Stimulated activated naive CD8-positive, alpha-beta T cell treated with anti-CD3 and anti-CD28 coated beads, Interleukin-15, Interleukin-2, amounts not matched to agents 100 ng/mL and 50 ng/mL, for 24 hours (primary cell): ENCODE measurements around the gene ZNHIT2.
A peak's percentile ranks its signal among the peaks of the same experiment; 100 is the strongest.
"Not testable (repeated sequence)": the region's sequence is repeated elsewhere in the genome, so short reads cannot be mapped to it uniquely, and the experiment has no call there.

ENCODE experiments used
- H3K27ac Mint-ChIP-seq: one replicate; pipeline ENCODE4 v1.8.0; 2021; ENCODE audit warnings: mild to moderate bottlenecking, mixed read lengths
- H3K27me3 Mint-ChIP-seq: one replicate; pipeline ENCODE4 v1.8.0; 2021; ENCODE audit warnings: mixed read lengths
- H3K36me3 Mint-ChIP-seq: one replicate; pipeline ENCODE4 v1.8.0; 2021; ENCODE audit warnings: low read depth, mixed read lengths
- H3K4me1 Mint-ChIP-seq: one replicate; pipeline ENCODE4 v1.8.0; 2021; ENCODE audit warnings: low read depth, mixed read lengths
- H3K4me3 Mint-ChIP-seq: one replicate; pipeline ENCODE4 v1.8.0; 2021; ENCODE audit warnings: mild to moderate bottlenecking, mixed read lengths
- H3K9me3 Mint-ChIP-seq: one replicate; pipeline ENCODE4 v1.8.0; 2021; ENCODE audit warnings: mixed read lengths

The ZNHIT2 gene

GRCh38 chr11:65117206-65118096 lies at the start of gene ZNHIT2:
Gene ZNHIT2, minus strand, starts transcription at chr11:65117701. Its CDS starts 48 bp downstream, at chr11:65117653.
- Mint-ChIP-seq H3K4me1 (peaks cover 75% of the 10 kb centered on the region), H3K27me3 (no peaks in the 10 kb centered on the region), H3K36me3 (peaks cover 64% of the 10 kb centered on the region), H3K4me3 (peak within 1 kb of the TSS; percentile 100), H3K9me3 (no peaks in the 10 kb centered on the region), H3K27ac (peak within 1 kb of the TSS; percentile 97)

- H3K9me3 Mint-ChIP-seq, result no peaks in the 10 kb centered on the region
- no peak overlapping the region for H3K4me3 Mint-ChIP-seq
- no peak overlapping the region for H3K27ac Mint-ChIP-seq
- H3K36me3 Mint-ChIP-seq, result no peaks in the 10 kb centered on the region
- H3K27me3 Mint-ChIP-seq, result no peaks in the 10 kb centered on the region
- H3K4me1 Mint-ChIP-seq, result peaks cover 8% of the 10 kb centered on the region
These were observed 49.4 kb upstream of the ZNHIT2 start for GRCh38 chr11:65166893-65167292.

- H3K36me3 Mint-ChIP-seq, result no peaks in the 10 kb centered on the region
- no peak overlapping the region for H3K27ac Mint-ChIP-seq
- peaks cover 8% of the 10 kb centered on the region for H3K4me1 Mint-ChIP-seq
- H3K27me3 Mint-ChIP-seq, result no peaks in the 10 kb centered on the region
- H3K9me3 Mint-ChIP-seq, result no peaks in the 10 kb centered on the region
- no peak overlapping the region for H3K4me3 Mint-ChIP-seq
These were observed 48.2 kb upstream of the ZNHIT2 start for GRCh38 chr11:65165410-65166317.

GRCh38 chr11:65163684-65164083 lies 46.2 kb upstream of the ZNHIT2 start:
- Mint-ChIP-seq H3K27me3 (no peaks in the 10 kb centered on the region), H3K36me3 (no peaks in the 10 kb centered on the region), H3K27ac (no peak overlapping the region), H3K4me1 (no peaks in the 10 kb centered on the region), H3K4me3 (no peak overlapping the region), H3K9me3 (no peaks in the 10 kb centered on the region)

GRCh38 chr11:65160643-65161042 lies 43.1 kb upstream of the ZNHIT2 start:
- no peak overlapping the region for H3K4me3 Mint-ChIP-seq
- no peaks in the 10 kb centered on the region for H3K9me3 Mint-ChIP-seq

GRCh38 chr11:65159012-65159411 lies 41.5 kb upstream of the ZNHIT2 start:
- Mint-ChIP-seq H3K36me3 (no peaks in the 10 kb centered on the region), H3K27me3 (no peaks in the 10 kb centered on the region), H3K9me3 (no peaks in the 10 kb centered on the region), H3K4me1 (no peaks in the 10 kb centered on the region), H3K4me3 (no peak overlapping the region), H3K27ac (no peak overlapping the region)

More at GRCh38 chr11:65160643-65161042, 43.1 kb upstream of the ZNHIT2 start:
- H3K36me3 Mint-ChIP-seq, result no peaks in the 10 kb centered on the region
- no peaks in the 10 kb centered on the region for H3K4me1 Mint-ChIP-seq
- no peaks in the 10 kb centered on the region for H3K27me3 Mint-ChIP-seq
- no peak overlapping the region for H3K27ac Mint-ChIP-seq

GRCh38 chr11:65157336-65157735 lies 39.8 kb upstream of the ZNHIT2 start:
- Mint-ChIP-seq H3K9me3 (no peaks in the 10 kb centered on the region), H3K4me3 (no peak overlapping the region), H3K27ac (no peak overlapping the region)

GRCh38 chr11:65156926-65157325 lies 39.4 kb upstream of the ZNHIT2 start:
- no peaks in the 10 kb centered on the region for H3K4me1 Mint-ChIP-seq
- H3K9me3 Mint-ChIP-seq, result no peaks in the 10 kb centered on the region
- no peak overlapping the region for H3K4me3 Mint-ChIP-seq
- no peaks in the 10 kb centered on the region for H3K27me3 Mint-ChIP-seq
- no peak overlapping the region for H3K27ac Mint-ChIP-seq
- H3K36me3 Mint-ChIP-seq, result no peaks in the 10 kb centered on the region

More at GRCh38 chr11:65157336-65157735, 39.8 kb upstream of the ZNHIT2 start:
- Mint-ChIP-seq H3K36me3 (no peaks in the 10 kb centered on the region), H3K4me1 (no peaks in the 10 kb centered on the region), H3K27me3 (no peaks in the 10 kb centered on the region)

GRCh38 chr11:65156256-65156655 lies 38.8 kb upstream of the ZNHIT2 start:
- no peak overlapping the region for H3K4me3 Mint-ChIP-seq
- no peaks in the 10 kb centered on the region for H3K9me3 Mint-ChIP-seq
- H3K4me1 Mint-ChIP-seq, result peaks cover 2% of the 10 kb centered on the region
- no peaks in the 10 kb centered on the region for H3K36me3 Mint-ChIP-seq
- H3K27me3 Mint-ChIP-seq, result peaks cover 5% of the 10 kb centered on the region
- no peak overlapping the region for H3K27ac Mint-ChIP-seq

- H3K27ac Mint-ChIP-seq, result no peak overlapping the region
- H3K4me3 Mint-ChIP-seq, result no peak overlapping the region
- peaks cover 5% of the 10 kb centered on the region for H3K27me3 Mint-ChIP-seq
- no peaks in the 10 kb centered on the region for H3K9me3 Mint-ChIP-seq
- peaks cover 12% of the 10 kb centered on the region for H3K4me1 Mint-ChIP-seq
- no peaks in the 10 kb centered on the region for H3K36me3 Mint-ChIP-seq
These were observed 34.6 kb upstream of the ZNHIT2 start for GRCh38 chr11:65152122-65152521.

GRCh38 chr11:65151331-65151899 lies 33.9 kb upstream of the ZNHIT2 start:
- peaks cover 5% of the 10 kb centered on the region for H3K27me3 Mint-ChIP-seq
- H3K4me3 Mint-ChIP-seq, result no peak overlapping the region
- no peak overlapping the region for H3K27ac Mint-ChIP-seq

GRCh38 chr11:65150509-65151299 lies 33.2 kb upstream of the ZNHIT2 start:
- H3K27ac Mint-ChIP-seq, result no peak overlapping the region
- H3K36me3 Mint-ChIP-seq, result no peaks in the 10 kb centered on the region
- H3K27me3 Mint-ChIP-seq, result peaks cover 5% of the 10 kb centered on the region
- H3K9me3 Mint-ChIP-seq, result no peaks in the 10 kb centered on the region
- H3K4me1 Mint-ChIP-seq, result peaks cover 16% of the 10 kb centered on the region
- H3K4me3 Mint-ChIP-seq, result no peak overlapping the region

More at GRCh38 chr11:65151331-65151899, 33.9 kb upstream of the ZNHIT2 start:
- peaks cover 13% of the 10 kb centered on the region for H3K4me1 Mint-ChIP-seq
- H3K9me3 Mint-ChIP-seq, result no peaks in the 10 kb centered on the region
- H3K36me3 Mint-ChIP-seq, result no peaks in the 10 kb centered on the region

- not testable (repeated sequence) for H3K27ac Mint-ChIP-seq, H3K27me3 Mint-ChIP-seq, H3K4me3 Mint-ChIP-seq, H3K36me3 Mint-ChIP-seq, H3K9me3 Mint-ChIP-seq
- H3K4me1 Mint-ChIP-seq, result peaks cover 16% of the 10 kb centered on the region
These were observed 32.6 kb upstream of the ZNHIT2 start for GRCh38 chr11:65150131-65150508.

- Mint-ChIP-seq H3K27ac (no peak overlapping the region), H3K27me3 (peaks cover 5% of the 10 kb centered on the region), H3K4me3 (no peak overlapping the region), H3K9me3 (no peaks in the 10 kb centered on the region), H3K4me1 (peaks cover 16% of the 10 kb centered on the region), H3K36me3 (no peaks in the 10 kb centered on the region)
These were observed 31.2 kb upstream of the ZNHIT2 start for GRCh38 chr11:65148657-65149056.
